ENCODE measurements around the gene CEACAM16. TPM values are rescaled to one million over a fixed set of nuclear protein-coding genes. Genes with fewer than 3 reads are reported as not detected.
A peak's percentile ranks its signal among the peaks of the same experiment; 100 is the strongest.

The CEACAM16 gene
- total and polyA plus RNA-seq, 10 of the 15 experiments (the other 5 are each of a cell fraction or from before 2014, with no cell fraction given), result not detected

GRCh38 chr19:44672226-44672625, 26.7 kb upstream of the CEACAM16 start:
- no peak for ATAC-seq
- no peak overlapping the region for H3K9ac ChIP-seq (ENCODE audit: control insufficient read depth, insufficient read depth, low read length)
- in situ Hi-C loops (cut with MboI), result no loop called here
- no peak for DNase-seq (ENCODE audit: low read depth, low spot score)
- no peak overlapping the region for H3K4me2 ChIP-seq (ENCODE audit: control insufficient read depth, insufficient read depth)
- H3K4me3 ChIP-seq, result no peak overlapping the region
- no TSS peak for BruUV-seq (replicated peaks)
- ChIA-PET POLR2A (no interaction called here), RAD21 (ENCODE audit: unreplicated experiment) (no interaction called here), CTCF (interaction anchor here (1.0 kb wide), 1 partner anchor 14 kb away, joined by 3 read pairs; no protein-coding TSS in a partner anchor), SMC1A (ENCODE audit: uncharacterized antibody, unreplicated experiment) (no interaction called here)
- FAIRE-seq, result no peak
- H3K4me1 ChIP-seq (ENCODE audit: control insufficient read depth, insufficient read depth, low read length), result no peaks in the 10 kb centered on the region
- no peaks in the 10 kb centered on the region for H3K36me3 ChIP-seq (ENCODE audit: control insufficient read depth in 2 of 2, insufficient read depth in 2 of 2, low read length in 1 of 2)
- H3K27ac ChIP-seq (ENCODE audit: control insufficient read depth, insufficient read depth), result no peak overlapping the region
- WGBS (ENCODE audit: insufficient coverage, insufficient replicate concordance, low lambda C conversion rate, missing lambda C conversion rate), result 32% methylated on average over 1 of the region's 1 CpG
- peaks cover 2% of the 10 kb centered on the region; the same call in 2 of the 3 replicates for H3K9me3 ChIP-seq (replicated peaks; ENCODE audit: control insufficient read depth, insufficient read depth, low read length)
- no peaks in the 10 kb centered on the region for H3K79me2 ChIP-seq (ENCODE audit: control insufficient read depth, insufficient read depth, low read length)
- H4K20me1 ChIP-seq (ENCODE audit: control insufficient read depth, insufficient read depth), result no peaks in the 10 kb centered on the region
- H2AFZ ChIP-seq (ENCODE audit: control insufficient read depth, low read depth, low read length), result no peak overlapping the region
- H3K27me3 ChIP-seq (replicated peaks in 1 of 2; ENCODE audit: control insufficient read depth in 2 of 2, insufficient read depth in 2 of 2, low read length in 1 of 2), result no peaks in the 10 kb centered on the region
- TF ChIP-seq SMAD5 (IDR thresholded peaks at IDR 0.05; ENCODE audit: low read depth) (no peak), CBFB (IDR thresholded peaks at IDR 0.05; ENCODE audit: low read depth) (no peak), MLLT1 (IDR thresholded peaks at IDR 0.05) (0 out of 2 replicates have a peak, but pooled peaks have one; percentile 67), ZNF24 (IDR thresholded peaks at IDR 0.05) (peak; percentile 38; the same call in 1 of the 2 replicates), NKRF (conservative IDR thresholded peaks at IDR 0.05) (no peak), SRF (IDR thresholded peaks at IDR 0.05; ENCODE audit: low read depth in 2 of 2, low read length in 2 of 2) (0 out of 4 replicates have a peak, but pooled peaks of 1 of the 2 experiments have one; percentile 52), ESRRA (IDR thresholded peaks at IDR 0.05; ENCODE audit: low read length) (no peak)
- intact Hi-C loops (cut with micrococcal nuclease; ENCODE audit: unreplicated experiment), result no loop called here

Data from GM12878 (cell line).